ENCODE results near the gene FMNL2.

Gene FMNL2

DNA sequence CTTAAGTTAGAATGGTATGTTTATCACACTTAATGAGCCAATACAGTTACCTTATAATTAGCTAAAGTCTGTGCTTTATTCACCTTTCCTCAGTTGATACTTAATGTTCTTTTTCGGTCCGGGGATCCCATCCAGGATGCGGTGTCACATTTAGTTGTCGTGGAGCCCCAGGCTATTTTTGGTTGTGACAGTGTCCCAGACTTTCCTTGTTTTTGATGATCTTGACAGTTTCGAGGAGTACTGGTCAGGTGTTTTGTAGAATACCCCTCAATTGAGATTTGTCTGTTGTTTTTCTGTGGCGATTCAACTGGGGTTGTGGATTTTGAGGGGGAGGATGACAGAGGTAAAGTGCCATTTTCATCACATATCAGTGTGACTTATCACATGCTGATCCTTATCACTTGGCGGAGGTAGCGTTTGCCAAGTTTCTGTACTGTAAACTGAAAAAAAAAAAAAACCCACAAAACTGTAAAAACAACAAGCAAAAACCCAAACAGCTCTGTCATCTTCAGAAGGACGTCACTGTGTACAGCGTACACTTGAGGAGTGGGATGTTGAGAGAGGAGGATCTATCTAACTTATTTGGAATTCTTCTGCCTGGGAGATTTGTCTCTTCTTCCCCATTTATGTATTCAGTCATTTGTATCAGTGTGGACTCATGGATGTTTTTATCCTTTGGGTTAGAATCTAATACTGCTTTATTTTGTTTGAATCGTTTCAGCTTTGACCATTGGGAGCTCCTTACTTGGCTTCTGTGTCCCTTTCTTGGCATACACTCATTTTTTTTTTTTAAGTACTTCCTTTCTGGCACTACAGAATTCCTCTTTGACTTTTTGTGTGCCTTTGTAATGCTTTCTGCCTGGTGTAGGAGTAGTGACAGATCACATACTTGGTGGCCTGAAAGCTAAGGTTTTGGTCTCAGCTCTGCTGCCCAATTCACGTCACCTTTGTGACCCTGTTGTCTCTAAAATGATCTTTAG is 68.1 kb downstream of the FMNL2 start:
- DNase-seq (ENCODE audit: low read depth in 3 of 3): no peak

DNA sequence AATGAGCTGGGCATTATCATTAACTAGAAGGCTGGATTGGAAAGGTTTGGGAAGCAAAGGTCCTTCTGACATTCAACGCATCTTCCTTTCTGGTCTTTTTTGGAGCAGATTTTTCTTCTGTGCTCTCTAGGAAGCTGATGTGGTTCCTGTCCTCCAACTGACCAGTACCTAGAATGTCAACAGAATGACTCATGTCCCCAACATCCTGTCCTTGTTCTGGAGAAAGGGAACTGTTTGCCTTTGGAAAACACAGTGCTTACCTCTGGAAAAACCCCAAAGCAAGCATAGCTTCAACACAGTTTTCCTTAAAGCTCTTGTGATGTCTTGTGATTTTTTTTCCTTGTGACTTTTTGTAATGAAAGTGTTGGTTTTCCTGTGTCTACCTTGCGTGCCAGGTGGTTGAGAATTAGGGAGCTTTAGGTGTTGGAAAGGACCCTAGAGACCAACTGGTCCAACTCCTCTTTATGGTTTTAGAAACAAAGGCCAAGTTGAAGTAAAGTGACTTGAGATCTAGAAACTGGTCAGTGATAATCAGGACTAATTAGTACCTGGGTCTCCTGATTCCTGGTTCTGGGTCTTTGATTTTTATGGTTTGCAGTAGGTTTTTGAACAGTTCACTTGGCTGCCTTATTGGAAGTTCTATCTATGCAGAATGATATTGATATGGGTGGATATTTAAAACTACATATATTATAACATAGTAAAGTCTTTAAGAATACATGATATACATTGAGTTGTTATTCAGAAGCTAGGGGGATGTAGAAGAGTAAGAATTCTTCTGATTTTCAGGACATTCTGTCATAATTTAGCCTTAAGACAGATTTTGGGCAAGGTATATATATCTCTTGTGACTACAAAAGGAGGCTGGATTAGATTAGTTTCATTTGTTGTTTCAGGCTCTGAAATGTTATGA is 70.5 kb downstream of the FMNL2 start:
- DNase-seq (ENCODE audit: low read depth in 3 of 3): no peak

DNA sequence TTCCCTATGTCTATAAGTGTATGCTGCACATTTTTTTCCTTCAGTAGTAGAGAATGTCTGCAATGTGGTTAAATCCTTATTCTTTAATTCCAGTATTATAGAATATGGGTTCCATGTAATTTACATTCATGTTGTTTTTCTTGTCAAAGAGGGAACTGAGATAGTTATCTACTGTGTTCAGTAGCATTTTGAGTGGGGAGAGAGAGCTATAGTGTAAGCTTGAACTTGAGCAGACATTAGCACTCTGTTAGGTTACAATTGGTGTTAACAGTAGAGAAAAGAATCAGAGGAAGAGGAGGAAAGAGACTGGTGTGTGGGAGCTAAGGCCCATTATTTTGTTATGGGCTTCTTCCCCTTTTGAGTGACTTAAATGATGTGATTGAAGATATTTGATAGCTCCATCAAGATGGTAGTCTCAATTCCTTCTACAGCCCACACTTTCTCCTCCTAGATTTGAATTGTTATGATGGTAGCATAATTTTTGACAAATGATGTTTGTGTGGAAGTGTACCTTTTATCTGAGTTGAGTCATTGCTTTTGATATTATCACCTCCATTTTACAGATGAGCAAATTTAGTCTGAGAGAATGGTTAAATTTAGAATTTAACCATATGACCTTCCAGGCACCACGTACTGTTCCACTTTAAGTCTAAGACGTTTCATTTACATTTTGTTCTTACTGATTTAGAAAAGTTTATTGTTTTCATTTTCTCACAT is 71.3 kb downstream of the FMNL2 start:
- DNase-seq (ENCODE audit: low read depth in 3 of 3): no peak

DNA sequence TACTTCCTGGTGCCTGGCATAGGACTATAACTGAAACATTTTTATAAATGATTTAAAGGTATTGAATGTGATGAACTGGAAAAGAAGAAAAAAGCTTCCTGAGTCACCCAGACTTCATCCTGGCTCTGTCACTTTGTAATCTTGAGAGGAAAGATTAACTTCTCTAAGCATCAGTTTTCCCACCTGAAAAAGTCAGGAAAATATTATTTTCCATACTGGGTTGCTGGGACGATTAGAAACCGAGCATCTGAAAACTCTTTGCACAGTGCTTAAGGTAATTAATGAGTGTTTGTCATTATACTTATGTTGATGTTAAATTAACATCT is 71.8 kb downstream of the FMNL2 start:
- no peak for DNase-seq (ENCODE audit: low read depth in 3 of 3)

DNA sequence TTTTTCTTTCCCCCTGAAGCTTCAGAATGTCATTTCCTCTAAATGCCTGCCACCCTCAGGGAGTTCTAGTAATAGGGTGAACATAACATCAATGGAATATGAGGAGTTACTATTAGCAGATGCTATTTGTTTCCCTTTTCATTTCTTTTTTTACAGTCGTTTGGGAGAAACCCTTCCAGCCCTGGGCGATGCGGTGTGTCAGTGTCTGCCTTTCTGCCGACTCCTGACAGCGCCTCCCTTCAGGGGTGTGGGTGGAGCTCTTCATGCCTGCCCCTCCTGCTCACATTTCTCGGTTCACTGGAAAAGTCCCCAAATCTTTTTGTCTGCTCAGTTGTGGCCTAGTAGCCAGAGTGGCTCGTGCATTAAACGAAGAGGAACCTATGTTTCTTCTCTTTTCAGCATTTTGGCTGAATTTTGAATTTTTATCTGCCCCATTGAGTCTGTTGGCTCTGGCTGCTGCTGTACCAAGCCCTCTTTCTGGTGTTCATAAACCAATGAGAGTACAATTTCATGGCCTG is 72.3 kb downstream of the FMNL2 start:
- DNase-seq (ENCODE audit: low read depth in 3 of 3): no peak

DNA sequence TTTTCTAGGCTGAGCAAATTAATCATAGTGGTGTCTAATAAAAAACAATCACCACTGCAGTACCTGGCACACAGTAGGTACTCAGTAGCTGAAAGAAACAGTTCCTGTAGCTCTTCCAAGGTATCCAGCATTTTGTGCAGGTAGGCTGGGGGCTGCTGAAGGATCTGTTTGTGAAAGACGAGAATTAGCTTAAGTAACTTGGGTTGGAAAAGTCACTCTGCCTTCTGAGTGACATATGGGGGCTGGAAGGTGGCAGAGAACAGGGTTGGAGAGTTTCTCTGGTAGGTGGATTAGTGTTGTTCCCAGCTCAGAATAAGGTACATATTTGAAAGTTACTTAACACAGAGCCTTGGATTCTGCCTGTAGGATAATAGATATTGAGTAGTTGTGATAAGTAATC is 72.8 kb downstream of the FMNL2 start:
- DNase-seq (ENCODE audit: low read depth in 3 of 3): no peak

DNA sequence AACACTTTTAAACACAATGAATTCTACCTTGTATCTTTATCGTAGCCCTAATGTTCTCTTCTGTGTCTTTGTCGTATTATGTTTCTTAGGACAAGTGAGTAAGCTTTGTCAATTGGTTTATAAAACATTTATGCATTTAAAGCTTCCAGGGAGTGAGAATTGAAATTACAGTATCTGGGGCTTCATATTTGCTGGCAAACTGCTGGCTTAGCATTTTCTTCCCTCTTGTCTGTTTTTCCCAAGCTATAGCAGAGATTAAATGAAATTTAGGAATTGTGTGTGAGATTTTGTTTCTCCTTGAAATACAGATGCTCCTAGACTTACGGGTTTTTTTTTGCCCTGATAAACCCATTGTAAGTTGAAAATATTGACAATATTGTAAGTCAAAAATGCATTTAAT is 73.3 kb downstream of the FMNL2 start:
- DNase-seq (ENCODE audit: low read depth in 3 of 3): no peak

DNA sequence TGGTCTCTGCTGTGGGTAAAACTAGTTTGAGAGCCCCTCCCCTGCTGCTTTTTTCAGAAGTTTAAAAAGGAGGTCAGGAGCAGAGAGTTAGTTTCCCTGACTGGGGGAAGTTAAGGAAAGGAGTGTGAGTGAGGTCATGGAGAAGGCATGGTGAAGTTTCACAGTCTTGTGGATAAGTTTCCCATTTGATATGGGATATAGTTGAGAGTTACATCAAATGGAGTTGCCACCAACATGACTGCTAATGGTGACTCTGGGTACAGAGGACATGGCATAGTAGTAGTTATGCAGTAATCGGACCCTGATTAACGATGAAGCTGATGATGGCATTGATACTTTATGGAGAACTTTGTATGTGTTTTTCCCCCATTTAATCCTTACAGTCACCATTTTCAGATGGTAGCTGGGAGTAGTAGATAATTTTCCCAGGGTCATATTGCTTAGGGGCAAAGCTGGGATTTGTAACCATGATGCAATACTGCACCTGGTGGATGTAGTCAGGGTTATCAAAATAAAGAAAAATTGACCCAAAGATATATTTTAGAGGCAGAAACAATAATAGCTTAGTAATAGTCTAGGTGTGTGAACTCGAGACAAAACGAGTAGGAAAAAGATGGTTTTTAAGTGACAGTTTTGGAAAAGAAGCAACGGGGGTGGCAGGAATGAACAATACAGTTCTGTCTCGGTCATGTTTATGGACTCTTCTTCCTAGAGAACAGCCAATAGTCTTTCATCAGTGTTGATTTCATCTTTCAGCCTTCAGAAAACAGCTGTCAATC is 74.6 kb downstream of the FMNL2 start:
- DNase-seq (ENCODE audit: low read depth in 3 of 3): no peak

DNA sequence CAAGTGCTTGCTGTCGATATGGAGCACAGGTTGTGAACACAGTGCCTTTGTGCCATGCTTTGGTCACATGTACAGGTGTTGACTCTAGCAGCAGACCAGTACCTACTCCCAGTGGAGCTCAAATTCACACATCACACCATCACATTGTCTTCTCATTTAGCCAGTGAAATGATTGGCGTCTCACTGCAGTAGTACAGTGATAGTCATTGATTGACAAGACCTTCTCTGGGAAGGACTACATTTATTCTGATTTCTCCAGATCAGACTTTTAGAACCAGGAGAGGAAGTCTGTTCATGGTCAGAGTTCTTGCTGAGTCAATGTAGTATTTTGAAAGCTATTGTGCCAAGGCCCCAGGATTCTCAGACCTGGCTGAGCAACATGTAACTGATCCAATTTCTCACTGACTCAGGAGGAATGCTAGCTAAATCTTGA is 75.2 kb downstream of the FMNL2 start:
- no peak for DNase-seq (ENCODE audit: low read depth in 3 of 3)

DNA sequence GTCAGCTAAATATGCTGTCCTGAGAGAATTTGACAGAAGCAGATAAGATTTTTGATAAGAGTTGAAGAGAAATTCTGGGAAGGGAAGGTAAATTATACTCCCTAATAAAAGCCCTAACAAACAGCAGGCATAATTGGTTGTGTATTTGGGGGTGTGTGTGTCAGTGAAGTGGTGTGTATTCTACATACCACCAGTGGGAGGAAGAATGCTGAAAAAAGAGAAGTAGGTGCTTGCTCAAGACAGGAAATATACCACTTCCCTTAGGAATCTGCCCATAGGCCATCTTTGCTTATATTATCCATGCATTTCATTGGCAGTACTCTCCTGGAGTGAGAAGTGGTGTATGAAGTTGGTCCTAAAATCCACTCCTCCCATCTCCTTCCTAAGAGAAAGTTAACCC is 76.2 kb downstream of the FMNL2 start:
- DNase-seq (ENCODE audit: low read depth in 3 of 3): no peak

DNA sequence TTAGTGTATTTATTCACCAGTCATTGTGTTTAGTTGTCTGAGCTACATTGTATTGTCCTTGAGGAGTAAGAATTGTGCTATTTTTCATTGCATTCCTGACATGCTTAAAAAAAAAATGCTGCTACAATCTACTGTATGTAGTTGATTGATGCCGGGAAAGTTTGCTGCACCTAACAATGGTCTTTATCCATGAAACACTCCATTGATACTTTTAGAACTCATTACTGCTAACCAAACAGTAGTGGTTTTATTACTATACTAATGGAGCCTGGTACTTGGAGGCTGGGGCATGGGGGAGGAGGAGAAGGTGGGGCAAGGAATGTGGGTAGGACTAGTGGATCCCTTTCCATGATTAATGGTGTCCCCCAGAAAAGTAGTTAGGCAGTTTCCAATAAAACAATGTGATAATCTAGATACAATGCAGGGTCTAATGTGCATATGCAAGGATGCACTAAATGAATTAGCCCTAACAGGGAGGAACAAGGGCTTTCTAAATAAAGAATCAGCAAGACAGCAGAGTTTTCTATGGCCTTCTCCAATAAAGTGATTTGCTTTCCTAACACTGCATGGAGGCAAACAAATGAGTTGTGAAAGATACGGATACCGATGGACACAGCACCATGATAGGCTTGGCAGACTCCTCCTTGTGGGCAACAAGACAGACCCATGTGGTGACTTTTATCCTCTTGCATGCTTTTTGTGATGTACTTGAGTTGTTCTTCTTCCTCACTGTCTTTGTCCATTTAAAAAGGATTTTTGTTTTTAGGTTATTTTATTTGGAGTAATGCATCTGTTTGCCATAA is 78.5 kb downstream of the FMNL2 start:
- no peak for DNase-seq (ENCODE audit: low read depth in 3 of 3)

DNA sequence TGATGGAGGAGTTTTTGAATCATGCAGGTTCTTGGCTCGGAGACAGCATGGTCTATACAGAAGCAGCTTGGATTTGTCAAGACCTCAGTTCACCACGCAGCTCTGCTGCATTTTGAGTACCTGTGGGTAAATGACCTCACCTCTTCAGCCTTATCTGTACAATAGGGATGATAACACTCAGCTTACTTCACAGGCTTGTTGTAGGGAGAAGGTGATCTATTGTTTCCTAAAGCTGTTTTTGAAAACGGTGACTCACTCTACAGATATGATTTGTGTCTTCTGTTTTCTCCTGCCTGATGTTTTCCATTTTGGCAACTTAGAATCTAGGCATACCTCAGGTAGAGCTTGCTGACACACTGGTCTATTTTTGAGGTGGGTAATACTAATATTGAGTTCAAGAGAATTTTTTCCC is 80.3 kb downstream of the FMNL2 start:
- peak in 1 of 3 donors; percentile 38 for DNase-seq (ENCODE audit: low read depth in 3 of 3)

DNA sequence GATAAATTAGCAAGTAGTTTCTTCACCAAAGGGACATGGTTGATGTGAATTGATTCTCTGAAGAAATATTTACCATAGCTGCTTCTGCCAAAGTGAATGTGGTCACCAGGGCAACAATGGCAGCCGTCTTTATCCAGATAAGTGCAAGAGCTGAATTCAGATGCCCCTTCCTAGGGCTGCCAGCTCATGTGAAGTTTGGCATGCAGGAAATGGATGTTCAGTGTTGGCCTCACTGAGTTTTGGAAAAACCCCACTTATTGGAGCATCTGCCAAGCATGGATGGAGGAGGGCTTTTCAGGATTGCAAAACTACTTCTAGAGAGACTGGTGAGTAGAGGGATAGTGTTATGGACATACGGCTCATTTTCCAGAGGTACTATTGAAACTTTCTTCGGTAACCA is 80.8 kb downstream of the FMNL2 start:
- DNase-seq (ENCODE audit: low read depth in 3 of 3): no peak

DNA sequence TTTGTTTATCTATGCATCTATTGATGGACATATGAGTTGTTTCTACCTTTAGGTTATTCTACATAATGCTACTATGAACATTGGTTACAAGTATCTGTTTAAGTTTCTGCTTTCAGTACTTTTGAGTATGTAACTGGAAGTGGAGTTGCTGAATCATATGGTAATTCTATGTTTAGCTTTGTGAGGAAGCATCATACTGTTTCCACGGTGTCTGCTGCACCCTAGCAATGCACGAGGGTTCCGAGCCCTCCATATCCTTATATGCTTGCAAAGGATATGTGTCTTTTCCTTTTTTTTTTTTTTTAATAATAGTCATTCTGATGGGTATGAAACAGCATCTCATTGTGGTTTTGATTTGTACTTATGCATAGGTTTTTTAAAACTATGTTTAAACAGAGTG is 83.7 kb downstream of the FMNL2 start:
- no peak for DNase-seq (ENCODE audit: low read depth in 3 of 3)

DNA sequence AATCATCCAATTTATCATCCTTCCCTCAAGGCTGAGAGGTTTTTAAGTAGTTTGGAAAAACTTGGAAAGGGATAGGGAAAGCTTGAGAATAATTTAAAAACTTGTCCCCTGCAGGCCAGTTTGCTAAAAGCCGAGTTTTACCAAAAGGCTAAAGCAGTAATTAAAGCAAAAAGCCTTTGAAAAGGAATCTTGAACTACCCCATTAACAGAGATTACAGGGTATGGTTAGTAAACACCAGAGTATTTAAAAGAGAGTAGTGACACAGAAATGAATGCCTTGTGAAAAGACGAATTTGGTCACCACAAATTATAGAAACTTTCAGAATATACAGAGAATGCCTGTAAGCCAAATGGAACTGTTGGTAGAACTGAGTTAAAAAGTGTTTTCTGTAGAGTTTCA is 85.0 kb downstream of the FMNL2 start:
- no peak for DNase-seq (ENCODE audit: low read depth in 3 of 3)

DNA sequence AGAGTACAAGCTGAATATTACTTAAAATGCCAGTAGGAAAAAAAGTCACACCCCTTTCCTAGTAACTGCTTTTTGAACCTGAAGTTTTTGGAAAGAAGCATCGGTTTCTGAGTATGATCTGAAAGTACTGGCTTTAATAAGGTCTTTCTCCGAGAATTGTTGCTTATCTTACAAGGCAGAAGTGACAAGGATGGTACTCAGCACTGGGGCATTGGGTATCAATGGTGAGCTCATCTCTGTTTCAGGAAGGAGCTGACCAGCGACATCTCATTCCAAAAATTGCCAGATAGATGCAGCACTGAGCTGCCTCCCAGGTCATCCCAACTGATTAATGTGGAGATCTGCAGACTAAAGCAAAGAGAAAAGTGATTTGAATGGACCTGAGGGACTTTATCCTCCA is 85.4 kb downstream of the FMNL2 start:
- DNase-seq (ENCODE audit: low read depth in 3 of 3): no peak

DNA sequence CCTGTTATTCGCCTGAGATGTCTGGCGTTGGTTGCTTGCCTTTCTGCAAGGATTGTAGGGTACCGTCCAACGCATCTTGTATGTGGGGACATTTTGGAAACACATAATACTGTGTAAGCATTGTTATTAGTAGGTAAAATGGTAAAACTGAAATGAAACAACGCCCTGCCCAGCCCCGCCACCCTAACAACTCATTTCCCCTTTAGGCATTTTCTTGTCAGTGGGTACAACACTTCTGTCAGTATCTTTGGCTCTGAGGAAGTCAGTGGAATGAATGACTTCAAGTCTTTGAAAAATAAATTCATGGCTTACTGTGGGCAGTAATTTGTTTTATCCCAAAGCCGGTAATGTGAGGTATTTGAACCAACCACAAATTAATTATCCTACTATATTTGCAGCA is 86.0 kb downstream of the FMNL2 start:
- DNase-seq (ENCODE audit: low read depth in 3 of 3): no peak

DNA sequence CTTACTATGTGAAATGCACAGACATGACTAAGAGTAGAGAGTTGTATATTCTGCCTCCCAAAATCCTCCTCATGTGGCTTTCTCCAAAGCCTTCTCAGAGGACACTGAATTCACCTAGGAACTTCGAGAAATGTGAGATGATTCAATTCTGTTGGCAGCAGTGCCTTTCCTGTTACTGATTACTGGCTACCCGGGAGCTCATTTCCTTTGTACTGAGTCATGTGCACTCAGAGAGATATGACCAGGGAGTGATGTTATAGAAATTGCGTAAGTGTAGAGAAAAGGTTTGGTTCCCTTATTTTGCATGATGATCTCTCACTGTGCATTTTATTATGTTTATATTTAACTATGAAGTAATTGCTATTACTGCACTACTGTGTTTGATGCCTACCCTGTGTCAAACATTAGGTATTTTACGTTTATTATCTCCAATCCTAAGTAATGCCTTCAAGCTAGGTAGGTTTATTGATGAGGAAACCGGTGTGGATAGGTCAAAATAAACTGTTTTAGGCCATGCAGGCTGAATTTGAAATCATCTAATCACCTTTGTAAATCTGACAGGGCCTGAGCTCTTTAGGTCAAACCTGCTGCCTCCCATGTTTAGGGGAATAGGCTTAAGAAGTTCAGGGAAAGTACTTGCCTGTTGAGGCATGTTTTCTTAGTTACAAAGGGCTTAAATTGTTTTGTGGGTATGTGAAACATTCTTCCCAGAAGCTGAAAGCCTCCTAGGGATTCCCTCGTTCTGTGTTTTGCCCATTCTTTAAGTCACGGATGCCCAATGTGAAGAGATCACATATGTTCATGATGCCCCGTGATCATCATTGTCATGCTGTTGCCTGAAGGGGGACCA is 86.8 kb downstream of the FMNL2 start:
- no peak for DNase-seq (ENCODE audit: low read depth in 3 of 3)

DNA sequence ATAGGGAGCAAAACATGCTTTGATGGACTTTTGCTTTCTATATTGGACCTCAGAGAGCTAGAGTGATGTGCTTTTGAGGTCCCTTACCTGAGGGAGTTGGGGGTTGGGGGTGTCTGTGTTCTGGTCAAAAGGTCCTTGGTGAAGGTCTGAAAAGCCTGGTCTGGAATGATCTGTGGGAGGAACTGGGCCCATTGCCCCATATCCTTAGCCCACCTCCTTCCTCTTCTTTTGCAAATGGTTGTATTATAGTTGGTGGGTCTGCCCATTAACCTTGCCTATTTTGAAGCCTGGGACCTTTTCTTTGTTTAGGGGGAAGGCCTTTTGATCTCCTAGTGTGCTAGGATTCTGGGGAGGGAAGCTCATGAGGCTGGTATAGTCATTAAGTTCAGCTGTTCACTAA is 88.7 kb downstream of the FMNL2 start:
- no peak for DNase-seq (ENCODE audit: low read depth in 3 of 3)

All from stimulated activated CD4-positive, alpha-beta T cell treated with anti-CD3 and anti-CD28 coated beads, TNF-alpha, amount 100 ng/mL, for 48 hours (primary cell).